Measurements from ENCODE around the gene RASIP1.
"Not testable (repeated sequence)": the region's sequence is repeated elsewhere in the genome, so short reads cannot be mapped to it uniquely, and the experiment has no call there.

- not testable (repeated sequence) for TF ChIP-seq POLR2A (IDR thresholded peaks at IDR 0.05; ENCODE audit: low read length); CTCF (IDR thresholded peaks at IDR 0.05); CHD2 (IDR thresholded peaks at IDR 0.05; ENCODE audit: low read length, partially characterized antibody); HOXA7 (CRISPR knock-in tag; IDR thresholded peaks at IDR 0.05); POLR2AphosphoS2 (conservative IDR thresholded peaks at IDR 0.05; ENCODE audit: low read length)
- TF ChIP-seq, protein P1, sequence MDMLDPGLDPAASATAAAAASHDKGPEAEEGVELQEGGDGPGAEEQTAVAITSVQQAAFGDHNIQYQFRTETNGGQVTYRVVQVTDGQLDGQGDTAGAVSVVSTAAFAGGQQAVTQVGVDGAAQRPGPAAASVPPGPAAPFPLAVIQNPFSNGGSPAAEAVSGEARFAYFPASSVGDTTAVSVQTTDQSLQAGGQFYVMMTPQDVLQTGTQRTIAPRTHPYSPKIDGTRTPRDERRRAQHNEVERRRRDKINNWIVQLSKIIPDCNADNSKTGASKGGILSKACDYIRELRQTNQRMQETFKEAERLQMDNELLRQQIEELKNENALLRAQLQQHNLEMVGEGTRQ (IDR thresholded peaks at IDR 0.05) = not testable (repeated sequence)
These were observed 25.4 kb upstream of the RASIP1 start for GRCh38 chr19:48765816-48766215.
